GM18870 (cell line): ENCODE data around the gene PLXNA4.

ENCODE experiments used
- ATAC-seq: cut with Tn5 transposase; IDR thresholded peaks from one replicate; pipeline ENCODE4 v1.9.1; 2021; ENCODE audit warnings: moderate library complexity; ENCODE audit not compliant: unreplicated experiment

Gene PLXNA4

GRCh38 chr7:132422502-132423111, 153.7 kb downstream of the PLXNA4 start:
- no peak for ATAC-seq

DNA sequence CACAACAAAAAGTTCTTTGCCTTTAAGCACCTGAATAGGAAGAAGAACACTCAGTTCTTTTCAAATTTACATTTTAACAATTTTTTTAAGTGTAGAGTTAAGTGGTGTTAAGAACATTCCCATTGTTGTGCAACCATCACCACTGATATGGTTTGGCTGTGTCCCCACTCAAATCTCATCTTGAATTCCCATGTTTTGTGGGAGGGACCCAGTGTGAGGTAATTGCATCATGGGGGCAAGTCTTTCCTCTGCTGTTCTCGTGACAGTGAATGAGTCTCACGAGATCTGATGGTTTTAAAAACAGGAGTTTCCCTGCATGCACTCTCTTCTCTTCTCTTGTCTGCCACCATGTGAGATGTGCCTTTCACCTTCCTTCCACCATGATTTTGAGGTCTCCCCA, 155.7 kb downstream of the PLXNA4 start:
- ATAC-seq, result no peak

- ATAC-seq, result no peak
Observed at GRCh38 chr7:132419542-132419941, 156.7 kb downstream of the PLXNA4 start.

DNA sequence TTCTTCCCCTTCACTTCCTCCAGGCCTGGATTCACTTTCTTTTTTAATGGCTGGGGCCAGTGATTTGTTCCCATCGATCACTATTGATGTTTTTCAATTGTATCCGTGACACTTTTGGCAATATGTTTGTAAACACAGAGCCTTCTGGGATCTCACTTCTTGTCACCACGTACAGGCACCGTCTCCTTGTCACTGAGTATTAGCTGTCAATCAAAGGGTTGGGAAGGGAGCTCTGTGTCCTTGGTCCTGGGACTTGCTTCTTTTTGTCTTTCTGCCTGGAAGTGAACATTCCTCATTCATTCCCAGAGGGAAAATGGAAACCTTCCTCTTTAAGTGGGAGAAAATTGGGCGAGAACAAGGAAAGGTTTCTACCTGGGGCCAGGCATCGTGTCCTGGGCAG, 157.4 kb downstream of the PLXNA4 start:
- ATAC-seq, result no peak

- no peak for ATAC-seq
Observed at GRCh38 chr7:132417103-132417906, 159.0 kb downstream of the PLXNA4 start.

DNA sequence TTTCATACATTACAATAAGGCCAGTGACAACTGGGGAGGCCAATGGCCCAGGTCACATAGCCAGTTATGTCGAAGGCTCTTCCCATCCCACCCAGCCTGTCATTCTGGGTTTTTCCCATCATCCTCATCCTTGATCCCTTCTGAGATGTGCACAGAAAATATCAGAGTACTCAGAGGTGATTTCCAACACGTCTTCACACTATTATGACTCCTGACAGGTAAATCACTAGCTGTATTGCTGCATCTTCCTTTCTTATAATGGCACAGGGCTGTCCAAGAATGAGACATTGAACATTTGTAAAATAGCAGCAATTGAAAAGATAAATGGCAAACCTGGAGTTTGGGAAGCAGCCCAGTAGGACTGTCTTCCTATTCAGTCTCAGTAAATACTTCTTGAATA, 159.9 kb downstream of the PLXNA4 start:
- ATAC-seq, result no peak

- no peak for ATAC-seq
Observed at GRCh38 chr7:132415259-132415658, 161.0 kb downstream of the PLXNA4 start.

DNA sequence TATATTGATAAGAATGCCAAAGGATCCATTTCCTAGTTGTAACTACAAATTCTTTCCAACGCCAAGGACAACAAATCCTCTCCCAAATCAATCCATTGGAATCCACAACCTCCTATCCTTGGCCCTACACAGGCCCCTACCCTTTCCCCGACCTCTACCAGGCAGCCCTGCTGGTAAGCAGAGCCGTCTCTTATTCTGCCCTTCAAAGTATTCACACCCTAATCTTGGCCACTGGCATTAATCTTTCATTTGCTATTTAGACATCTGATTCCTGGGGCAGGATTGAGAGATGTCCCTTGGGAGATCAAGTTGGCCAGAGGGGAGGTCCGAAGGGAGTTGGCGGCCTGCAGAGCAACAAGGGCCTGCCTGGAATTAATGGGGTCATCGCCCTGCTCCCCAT, 161.4 kb downstream of the PLXNA4 start:
- no peak for ATAC-seq

- no peak for ATAC-seq
Observed at GRCh38 chr7:132412435-132412834, 163.8 kb downstream of the PLXNA4 start.

DNA sequence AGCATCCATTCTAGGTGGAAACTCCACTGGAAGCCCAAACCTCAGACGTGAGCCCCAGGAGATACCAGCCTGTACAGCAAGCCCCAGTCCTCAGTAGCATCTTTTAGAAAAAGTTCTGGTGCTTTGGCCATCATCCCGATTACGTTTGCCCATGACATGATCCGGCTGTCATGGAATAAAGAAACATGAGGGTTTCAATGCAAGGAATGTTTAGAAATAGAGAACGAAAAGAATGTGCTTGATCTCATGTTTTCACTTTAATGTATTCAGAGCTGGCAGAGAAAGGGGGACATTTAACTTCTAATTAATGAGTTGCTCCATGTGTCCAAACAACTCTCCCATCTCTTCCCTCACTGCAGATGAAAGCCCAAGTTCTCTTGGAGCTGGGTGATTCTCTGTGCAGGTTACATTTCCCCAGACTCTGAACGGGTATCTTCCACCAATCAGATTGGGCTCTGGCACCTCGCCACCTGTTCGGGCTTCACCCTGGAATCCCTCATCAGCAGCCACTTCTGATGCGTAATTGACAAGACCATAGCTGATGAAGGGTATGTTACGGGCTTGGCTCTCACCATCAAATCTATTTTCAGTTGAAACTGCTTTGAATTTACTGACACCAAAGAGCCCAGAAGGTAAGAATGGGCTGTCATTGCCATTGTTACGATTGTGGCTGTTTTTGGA, 165.3 kb downstream of the PLXNA4 start:
- ATAC-seq, result no peak

DNA sequence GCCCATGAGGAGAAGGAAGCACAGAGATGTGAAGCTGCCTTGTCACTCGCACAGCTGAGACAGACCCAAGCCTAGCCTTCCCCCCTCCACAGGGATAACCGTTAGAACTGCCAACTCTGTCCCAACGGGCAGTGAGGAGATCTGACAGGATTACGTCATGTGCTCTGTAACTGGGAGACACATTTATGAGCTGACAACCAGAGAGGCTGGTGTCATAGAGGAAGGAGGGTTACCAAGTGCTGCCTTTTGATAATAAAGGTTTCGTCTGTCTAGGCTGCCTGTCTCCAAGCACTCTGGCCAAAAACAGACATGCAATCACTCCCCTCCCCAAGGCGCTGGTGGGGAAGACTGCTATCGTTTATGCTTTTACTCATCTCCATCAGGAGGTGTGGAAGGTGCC, 165.9 kb downstream of the PLXNA4 start:
- ATAC-seq, result no peak

DNA sequence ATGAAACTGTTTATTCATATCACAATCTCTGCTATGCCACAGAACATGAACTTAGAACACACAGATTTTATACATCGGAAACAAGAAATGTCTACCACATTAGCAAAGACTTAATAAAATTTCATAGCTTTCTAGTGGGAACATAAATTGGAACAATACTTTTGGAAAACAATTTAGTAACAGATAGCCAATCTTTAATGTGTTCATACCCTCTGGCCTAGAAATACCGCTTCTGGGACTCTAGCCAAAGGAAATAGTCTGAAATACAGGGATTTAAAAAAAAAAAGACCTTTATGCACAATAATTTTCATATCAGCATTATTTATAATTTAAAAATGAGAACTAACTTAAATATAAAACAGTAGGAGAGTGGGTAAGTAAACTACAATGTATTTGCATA, 168.5 kb downstream of the PLXNA4 start:
- ATAC-seq, result no peak

- ATAC-seq, result no peak
Observed at GRCh38 chr7:132406039-132406438, 170.2 kb downstream of the PLXNA4 start.

DNA sequence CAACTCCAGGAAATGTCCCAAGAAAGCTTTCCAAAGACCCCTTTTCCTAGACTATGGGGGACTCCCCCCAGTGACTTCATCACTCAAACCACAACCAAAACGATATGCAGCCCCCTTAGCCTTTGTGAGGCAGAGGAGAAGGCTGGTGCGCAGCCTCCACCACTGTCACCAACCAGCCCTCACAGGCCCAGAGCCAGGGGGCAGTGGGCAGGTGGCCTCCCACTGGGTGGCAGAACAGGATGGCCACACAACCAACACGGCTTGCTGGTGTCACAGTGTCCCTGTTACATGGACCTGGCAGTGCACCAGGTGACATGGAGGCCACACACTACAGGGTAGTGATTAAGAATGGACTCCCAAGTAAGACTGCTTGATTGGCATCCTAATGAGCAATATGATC, 172.0 kb downstream of the PLXNA4 start:
- no peak for ATAC-seq

GRCh38 chr7:132403465-132404110, 172.7 kb downstream of the PLXNA4 start:
- ATAC-seq, result no peak

- ATAC-seq, result no peak
Observed at GRCh38 chr7:132402751-132403245, 173.5 kb downstream of the PLXNA4 start.

DNA sequence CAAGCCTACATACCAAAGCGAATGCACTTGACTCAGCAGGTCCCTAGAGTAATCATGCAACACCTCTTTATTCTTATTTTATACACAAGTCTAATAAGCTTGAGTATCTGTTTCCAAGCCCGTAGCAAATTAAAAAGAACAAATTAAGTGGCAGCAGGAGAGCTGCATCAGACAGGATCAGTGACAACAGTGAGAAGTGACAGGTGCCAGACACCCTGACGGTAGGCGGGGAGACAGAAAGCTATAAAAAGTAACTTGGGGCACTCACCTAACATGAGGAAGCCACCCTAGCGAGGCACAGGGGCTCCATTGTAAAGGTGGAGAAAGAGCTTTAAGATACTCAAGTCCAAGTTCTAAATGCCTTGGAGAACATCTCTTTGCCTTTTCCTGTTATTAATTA, 174.2 kb downstream of the PLXNA4 start:
- no peak for ATAC-seq

GRCh38 chr7:132400561-132401142, 175.6 kb downstream of the PLXNA4 start:
- no peak for ATAC-seq

DNA sequence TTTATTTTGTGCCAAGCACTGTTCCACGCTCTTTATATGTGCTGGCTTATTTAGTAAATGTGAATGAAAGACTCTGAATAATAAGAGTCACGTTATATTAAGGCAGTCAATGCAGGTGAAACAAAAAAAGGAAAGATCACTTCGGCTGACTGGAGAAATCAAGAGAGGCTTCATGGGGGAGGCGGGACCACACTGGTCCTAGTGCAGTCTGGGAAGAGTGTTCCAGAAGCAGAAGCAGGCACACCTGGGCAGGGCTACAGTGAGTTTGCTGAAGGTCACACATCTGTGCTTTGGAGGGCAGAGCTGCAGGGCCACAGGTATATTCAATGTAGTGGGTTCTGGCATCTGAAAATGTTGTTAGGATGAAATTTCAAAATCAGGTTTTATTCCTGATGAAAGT, 176.9 kb downstream of the PLXNA4 start:
- no peak for ATAC-seq

DNA sequence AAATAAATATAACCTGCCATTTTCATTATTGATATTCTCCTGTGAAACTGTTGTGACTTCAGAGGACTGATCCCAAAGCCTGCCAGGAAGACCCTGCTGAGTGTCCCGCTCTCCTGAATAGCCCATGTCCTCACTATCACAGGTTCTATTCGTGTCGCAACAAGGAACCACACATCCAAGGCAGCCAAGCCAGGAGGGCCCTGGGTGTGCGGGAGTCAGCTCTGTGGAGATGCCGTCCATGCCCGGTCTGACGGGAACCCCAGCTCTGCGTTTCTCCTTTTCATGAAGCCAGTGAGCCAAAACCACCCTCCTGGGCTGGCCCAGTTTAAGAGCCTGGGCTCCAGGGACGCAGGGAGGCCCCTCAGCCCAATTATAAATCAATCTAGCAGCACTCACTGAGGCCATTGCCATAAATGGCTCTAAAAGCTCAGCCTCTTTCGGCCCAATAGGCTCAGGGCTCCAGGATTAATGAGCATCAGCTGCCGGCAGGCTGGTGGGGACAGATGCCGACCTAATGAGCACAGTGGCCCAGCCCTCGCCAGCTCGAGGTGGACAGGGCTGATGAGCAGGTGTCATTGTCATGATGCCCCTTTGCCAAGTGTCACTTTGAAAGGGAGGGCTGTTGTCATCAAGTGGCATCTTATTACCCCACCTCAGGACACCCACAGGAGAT, 177.9 kb downstream of the PLXNA4 start:
- ATAC-seq, result no peak

- ATAC-seq, result no peak
Observed at GRCh38 chr7:132397070-132397469, 179.2 kb downstream of the PLXNA4 start.
